Fibroblast of the aortic adventitia (primary cell): ENCODE data around the gene SPRED3. TPM values are rescaled to one million over a fixed set of nuclear protein-coding genes. Genes with fewer than 3 reads are reported as not detected.

Experiments used
- DNase-seq: peaks from one replicate; pipeline ENCODE4 v3.0.0-alpha.2; 2010; ENCODE audit warnings: low read depth
- H3K4me3 ChIP-seq: 2 replicates; pipeline ENCODE4 v1.5.1; 2011; ENCODE audit warnings: low read depth, mild to moderate bottlenecking, control low read depth, low read length, moderate library complexity
- CTCF ChIP-seq: IDR thresholded peaks from 2 replicates; pipeline ENCODE4 v1.5.1; 2011; ENCODE audit warnings: mild to moderate bottlenecking, low read length, control low read depth, inconsistent platforms; ENCODE audit not compliant: insufficient read depth
- total RNA-seq: library from RNA; depleted of rRNA; stranded (reverse); fragments of >200 nt; gene quantifications from 2 replicates; pipeline ENCODE4 v1.2.3, GENCODE V29; 2012; ENCODE audit warnings: low replicate concordance

SPRED3 gene
- total RNA-seq, 1 donor, result 9.7 TPM

GRCh38 chr19:38429055-38429810, 40.7 kb downstream of the SPRED3 start:
- no peak for TF ChIP-seq CTCF
- DNase-seq, result no peak
- H3K4me3 ChIP-seq, result no peak overlapping the region

GRCh38 chr19:38429811-38430156, 41.3 kb downstream of the SPRED3 start:
- H3K4me3 ChIP-seq, result no peak overlapping the region
- no peak for TF ChIP-seq CTCF
- DNase-seq, result no peak

DNA sequence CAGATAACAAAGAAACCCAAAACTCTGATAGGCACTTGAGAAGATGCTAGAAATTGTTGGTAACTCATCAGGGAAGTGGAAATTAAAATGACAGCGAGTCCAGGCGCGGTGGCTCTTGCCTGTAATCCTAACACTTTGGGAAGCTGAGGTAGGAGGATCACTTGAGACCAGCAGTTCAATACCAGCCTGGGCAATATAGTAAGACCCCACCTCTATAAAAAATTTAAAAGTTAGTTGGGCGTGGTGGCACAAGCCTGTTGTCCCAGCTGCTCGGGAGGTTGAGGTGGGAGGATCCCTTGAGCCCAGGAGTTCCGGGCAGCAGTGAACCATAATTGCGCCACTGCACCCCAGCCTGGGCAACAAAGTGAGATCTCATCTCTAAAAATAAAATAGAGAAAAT, 42.4 kb downstream of the SPRED3 start:
- DNase-seq, result no peak
- no peak for TF ChIP-seq CTCF
- no peak overlapping the region for H3K4me3 ChIP-seq

GRCh38 chr19:38433268-38433733, 44.8 kb downstream of the SPRED3 start, which contains the start of gene RYR1:
Gene RYR1 (plus strand): TSS chr19:38433691. CDS start chr19:38433830, 139 bp downstream.
- TF ChIP-seq CTCF, result no peak
- no peak for DNase-seq
- H3K4me3 ChIP-seq, result no peak within 1 kb of the TSS

- no peak for TF ChIP-seq CTCF
- DNase-seq, result no peak
- H3K4me3 ChIP-seq, result no peak overlapping the region
These were observed 46.1 kb downstream of the SPRED3 start for GRCh38 chr19:38434549-38435051.

GRCh38 chr19:38437295-38437694, 48.8 kb downstream of the SPRED3 start:
- no peak for DNase-seq
- no peak overlapping the region for H3K4me3 ChIP-seq
- no peak for TF ChIP-seq CTCF
